Activated T-cell treated with anti-CD3 and anti-CD28 coated beads, Interleukin-2, amount 50 U/mL, for 4 hours (primary cell): ENCODE measurements around the gene PCDHA1. TPM values are rescaled to one million over a fixed set of nuclear protein-coding genes. Genes with fewer than 3 reads are reported as not detected.

Experiments used
- ATAC-seq, 2 donors: fragments of 200-7000 bp; cut with Tn5 transposase; one replicate each; pipeline ENCODE4 v1.10.0; 2021
- DNase-seq: peaks from one replicate; pipeline ENCODE4 v3.0.0-alpha.2; 2020
- H3K27me3 Mint-ChIP-seq: one replicate; pipeline ENCODE4 v1.8.0; 2021; ENCODE audit warnings: low read depth, mixed read lengths
- H3K36me3 Mint-ChIP-seq: one replicate; pipeline ENCODE4 v1.8.0; 2022; ENCODE audit warnings: mixed read lengths; ENCODE audit not compliant: insufficient read depth
- H3K4me1 Mint-ChIP-seq: one replicate; pipeline ENCODE4 v1.8.0; 2021; ENCODE audit warnings: low read depth, mixed read lengths
- H3K4me3 Mint-ChIP-seq: one replicate; pipeline ENCODE4 v1.8.0; 2021; ENCODE audit warnings: mild to moderate bottlenecking, moderate library complexity, mixed read lengths
- H3K9me3 Mint-ChIP-seq: one replicate; pipeline ENCODE4 v1.8.0; 2021; ENCODE audit warnings: mixed read lengths
- total RNA-seq, 3 donors: library from RNA; stranded (reverse); gene quantifications; one replicate each; pipeline ENCODE4 v1.2.1, GENCODE V29; 2021

The PCDHA1 gene
- total RNA-seq, 3 donors from 2014 or later, result not detected

DNA sequence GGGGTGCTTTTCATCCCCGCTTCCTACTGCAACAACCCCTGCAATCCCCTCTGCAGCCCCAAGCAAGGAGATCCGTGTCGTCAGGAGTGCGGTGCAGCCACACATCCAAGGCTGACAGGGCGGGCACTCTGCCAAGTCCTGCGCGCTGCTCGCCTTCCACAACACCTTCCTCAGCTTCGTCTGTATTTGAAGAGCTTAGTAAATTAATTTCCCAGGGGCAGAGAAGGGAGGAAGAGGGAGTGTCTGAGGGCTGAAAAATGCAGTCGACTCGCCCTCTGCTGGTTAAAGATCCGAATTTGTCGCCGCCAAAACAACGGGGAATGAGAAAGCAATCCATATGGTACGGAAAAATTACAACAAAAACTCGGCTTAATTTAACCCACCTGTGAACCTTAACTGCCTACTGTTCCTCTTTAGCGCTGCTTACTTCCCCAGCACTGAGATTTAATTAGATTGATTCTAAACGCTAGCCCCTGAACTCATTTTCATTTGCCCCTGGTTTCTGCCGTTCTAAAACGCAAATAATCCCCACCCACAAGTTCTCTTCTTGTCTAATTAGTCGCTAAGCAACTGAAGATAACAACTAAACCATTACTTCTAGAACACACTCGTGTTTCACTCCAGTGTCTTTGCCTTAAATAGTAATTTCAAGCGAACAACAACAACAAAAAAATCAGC is 254.3 kb downstream of the PCDHA1 start:
- no peaks in the 10 kb centered on the region for H3K4me1 Mint-ChIP-seq
- H3K4me3 Mint-ChIP-seq, result no peak overlapping the region
- no peaks in the 10 kb centered on the region for H3K9me3 Mint-ChIP-seq
- ATAC-seq (no peak), DNase-seq (no peak)
- peaks cover 4% of the 10 kb centered on the region for H3K27me3 Mint-ChIP-seq
- no peaks in the 10 kb centered on the region for H3K36me3 Mint-ChIP-seq

DNA sequence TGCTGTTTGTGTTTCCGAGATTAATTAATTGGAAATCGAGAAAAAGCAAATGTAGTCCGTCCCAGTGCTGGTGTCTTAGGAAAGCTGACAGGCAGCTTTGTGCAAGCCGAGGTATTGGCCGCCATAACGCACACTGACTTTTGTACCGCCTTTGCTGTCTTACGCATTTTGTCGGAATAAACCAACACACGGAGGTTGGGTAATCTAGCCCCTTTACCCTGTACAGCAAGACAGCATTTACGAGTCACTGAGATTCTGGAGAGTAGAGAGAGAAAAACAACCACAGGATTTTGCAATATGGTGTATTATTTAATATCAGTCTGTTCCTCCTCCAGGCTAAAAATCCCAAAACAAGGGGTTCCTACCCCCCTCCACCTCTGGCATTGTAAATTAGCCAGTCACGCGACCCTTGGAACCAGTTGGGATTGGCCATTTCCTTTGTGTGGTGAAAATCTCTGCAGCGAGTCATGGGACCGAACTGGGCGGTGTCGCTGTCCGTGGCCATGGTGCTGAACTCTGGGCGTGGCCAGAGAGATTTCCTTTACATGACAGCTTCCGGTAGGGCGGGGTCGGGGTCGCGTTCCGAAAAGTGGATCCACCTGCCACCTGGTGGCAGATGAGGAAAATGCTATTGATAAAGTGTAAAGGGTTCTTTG is 255.0 kb downstream of the PCDHA1 start:
- DNase-seq (peak; percentile 14), ATAC-seq (peak; percentile 52 to 55)
- no peaks in the 10 kb centered on the region for H3K4me1 Mint-ChIP-seq
- H3K9me3 Mint-ChIP-seq, result no peaks in the 10 kb centered on the region
- H3K27me3 Mint-ChIP-seq, result peaks cover 9% of the 10 kb centered on the region
- H3K36me3 Mint-ChIP-seq, result no peaks in the 10 kb centered on the region
- H3K4me3 Mint-ChIP-seq, result no peak overlapping the region

DNA sequence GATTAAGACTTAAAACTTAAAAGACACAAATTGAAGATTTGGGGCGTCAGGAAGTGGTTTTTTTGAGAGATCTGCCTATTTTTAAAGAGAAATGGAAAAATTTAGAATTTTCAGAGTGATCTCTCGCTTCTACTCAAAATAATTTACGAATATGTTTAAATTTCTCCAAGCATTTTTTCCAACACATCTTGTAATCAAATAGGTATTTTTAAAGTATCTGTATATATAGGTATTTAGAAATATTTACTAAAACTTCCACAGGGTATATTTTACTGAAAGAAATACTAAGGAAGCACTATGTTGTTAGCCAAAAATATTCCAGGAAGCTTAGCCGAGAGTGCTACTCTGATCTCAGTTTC is 255.5 kb downstream of the PCDHA1 start:
- Mint-ChIP-seq H3K36me3 (no peaks in the 10 kb centered on the region), H3K4me3 (no peak overlapping the region), H3K4me1 (no peaks in the 10 kb centered on the region), H3K9me3 (no peaks in the 10 kb centered on the region), H3K27me3 (peaks cover 9% of the 10 kb centered on the region)
- no peak for ATAC-seq
- DNase-seq, result no peak

- H3K27me3 Mint-ChIP-seq, result peaks cover 16% of the 10 kb centered on the region
- H3K4me1 Mint-ChIP-seq, result no peaks in the 10 kb centered on the region
- no peak overlapping the region for H3K4me3 Mint-ChIP-seq
- no peaks in the 10 kb centered on the region for H3K36me3 Mint-ChIP-seq
- ATAC-seq (no peak), DNase-seq (no peak)
- H3K9me3 Mint-ChIP-seq, result peaks cover 5% of the 10 kb centered on the region
Measured at GRCh38 chr5:141042555-141042954, 256.6 kb downstream of the PCDHA1 start.

GRCh38 chr5:141050622-141051520 is 264.9 kb downstream of the PCDHA1 start, which contains the start of gene PCDHB1:
Gene PCDHB1, plus strand, starts transcription at chr5:141051374. Its CDS starts 97 bp downstream, at chr5:141051471.
- Mint-ChIP-seq H3K27me3 (peaks cover 55% of the 10 kb centered on the region), H3K36me3 (peaks cover 4% of the 10 kb centered on the region), H3K4me3 (peak within 1 kb of the TSS; percentile 19), H3K9me3 (peaks cover 14% of the 10 kb centered on the region), H3K4me1 (peaks cover 4% of the 10 kb centered on the region)
- DNase-seq, result no peak
- no peak for ATAC-seq

- H3K9me3 Mint-ChIP-seq, result peaks cover 14% of the 10 kb centered on the region
- peaks cover 55% of the 10 kb centered on the region for H3K27me3 Mint-ChIP-seq
- DNase-seq, result no peak
- peak overlapping the region; percentile 19 for H3K4me3 Mint-ChIP-seq
- peaks cover 4% of the 10 kb centered on the region for H3K36me3 Mint-ChIP-seq
- ATAC-seq, result no peak
- H3K4me1 Mint-ChIP-seq, result peaks cover 4% of the 10 kb centered on the region
Measured at GRCh38 chr5:141051521-141051866, 265.6 kb downstream of the PCDHA1 start.

Other genes with a start within 250 kb of the PCDHA1 start
- 10 to 100 TPM in 2 of 3 donors, 1 to 10 TPM in 1; 9.4 to 10.8 (median 10.2) TPM for gene EIF4EBP3, start 238.5 kb upstream of the PCDHA1 start, total RNA-seq
- gene SRA1, start 228.7 kb upstream of the PCDHA1 start, total RNA-seq, result 10 to 100 TPM; 57.6 to 68.6 (median 67.7) TPM
- 10 to 100 TPM in 1 of 3 donors, 1 to 10 TPM in 2; 8.0 to 10.4 (median 9.2) TPM for gene APBB3, start 221.5 kb upstream of the PCDHA1 start, total RNA-seq
- 100 to 1,000 TPM; 149 to 163 (median 155) TPM for gene SLC35A4, start 221.3 kb upstream of the PCDHA1 start, total RNA-seq
- under 1 TPM; 0.43 to 0.86 (median 0.50) TPM for gene CD14, start 153.0 kb upstream of the PCDHA1 start, total RNA-seq
- gene TMCO6, start 146.7 kb upstream of the PCDHA1 start, total RNA-seq, result 10 to 100 TPM; 16.5 to 20.6 (median 20.0) TPM
- 10 to 100 TPM; 68.6 to 78.2 (median 72.5) TPM for gene NDUFA2, start 138.5 kb upstream of the PCDHA1 start, total RNA-seq
- gene IK, start 138.3 kb upstream of the PCDHA1 start, total RNA-seq, result 100 to 1,000 TPM; 102 to 110 (median 106) TPM
- gene WDR55, start 121.2 kb upstream of the PCDHA1 start, total RNA-seq, result 10 to 100 TPM; 47.7 to 50.0 (median 49.5) TPM
- 1 to 10 TPM; 3.1 to 5.6 (median 4.5) TPM for gene DND1, start 112.6 kb upstream of the PCDHA1 start, total RNA-seq
- gene HARS1, start 94.8 kb upstream of the PCDHA1 start, total RNA-seq, result 100 to 1,000 TPM; 125 to 133 (median 131) TPM
- 10 to 100 TPM; 28.6 to 31.3 (median 29.5) TPM for gene HARS2, start 94.7 kb upstream of the PCDHA1 start, total RNA-seq
- gene ZMAT2, start 85.7 kb upstream of the PCDHA1 start, total RNA-seq, result 10 to 100 TPM; 83.2 to 91.9 (median 83.6) TPM
- gene PCDHA2, start 8.7 kb downstream of the PCDHA1 start, total RNA-seq, result not detected
- not detected for gene PCDHA3, start 14.9 kb downstream of the PCDHA1 start, total RNA-seq
- gene PCDHA4, start 20.9 kb downstream of the PCDHA1 start, total RNA-seq, result under 1 TPM in 2 of 3 donors, not detected in 1; 0.08 to 0.14 TPM
- gene PCDHA5, start 35.5 kb downstream of the PCDHA1 start, total RNA-seq, result not detected
- not detected for gene PCDHA6, start 41.8 kb downstream of the PCDHA1 start, total RNA-seq
- not detected for gene PCDHA7, start 48.1 kb downstream of the PCDHA1 start, total RNA-seq
- not detected for gene PCDHA8, start 55.0 kb downstream of the PCDHA1 start, total RNA-seq
- not detected for gene PCDHA9, start 62.2 kb downstream of the PCDHA1 start, total RNA-seq
- gene PCDHA10, start 69.8 kb downstream of the PCDHA1 start, total RNA-seq, result not detected
- not detected for gene PCDHA11, start 82.8 kb downstream of the PCDHA1 start, total RNA-seq
- gene PCDHA12, start 89.2 kb downstream of the PCDHA1 start, total RNA-seq, result not detected
- not detected for gene PCDHA13, start 96.0 kb downstream of the PCDHA1 start, total RNA-seq
- gene PCDHAC1, start 140.2 kb downstream of the PCDHA1 start, total RNA-seq, result under 1 TPM in 1 of 3 donors, not detected in 2; 0.05 TPM
- gene PCDHAC2, start 180.3 kb downstream of the PCDHA1 start, total RNA-seq, result not detected